A549 (cell line): ENCODE results near the gene RPS27A. TPM values are rescaled to one million over a fixed set of nuclear protein-coding genes. Genes with fewer than 3 reads are reported as not detected.

Experiments used
- ATAC-seq, 2 experiments: fragments of 200-7000 bp in 1 of 2; fragments of >200 bp in 1 of 2; cut with Nextera tagmentation in 1 of 2; cut with Tn5 transposase in 1 of 2; 3 replicates each; pipeline versions ENCODE4 v1.8.0 to v1.9.1; 2018 to 2020; ENCODE audit warnings: mild to moderate bottlenecking in 1 of 2, moderate library complexity in 1 of 2
- CTCF ChIA-PET: fragments of 300-600 bp; sonication (Branson Sonifier 250); formaldehyde crosslinking; extraction: SDS; loops from one replicate; lab custom pipeline; 2021; ENCODE audit warnings: antibody characterized with exemption, inconsistent platforms; lab: Yijun Ruan, JAX
- POLR2A ChIA-PET: fragments of 350-600 bp; formaldehyde crosslinking; extraction: SDS; loops from one replicate; lab custom pipeline; 2021; ENCODE audit warnings: antibody characterized with exemption, inconsistent platforms; lab: Yijun Ruan, JAX
- DNase-seq, 2 experiments: peaks; one replicate each; pipeline versions ENCODE4 v3.0.0 to v3.0.0-alpha.2; 2011 to 2016; ENCODE audit warnings: low read depth in 1 of 2, low spot score in 1 of 2
- FAIRE-seq: peaks from 2 replicates; lab custom pipeline; 2011; peaks lifted over from hg19 to GRCh38; lab: Jason Lieb, UNC
- H3K27ac ChIP-seq, 2 experiments: fragments of >200 bp; sonication (Bioruptor Twin); formaldehyde crosslinking; 3 replicates each; pipeline ENCODE4 v1.5.1; 2016 to 2017
- H3K4me1 ChIP-seq: fragments of >200 bp; sonication (Bioruptor Twin); formaldehyde crosslinking; 3 replicates; pipeline ENCODE4 v1.6.1; 2016
- H3K4me2 ChIP-seq: fragments of >200 bp; sonication (Bioruptor Twin); formaldehyde crosslinking; 3 replicates; pipeline ENCODE4 v1.6.1; 2016
- H3K4me3 ChIP-seq: fragments of >200 bp; sonication (Bioruptor Twin); formaldehyde crosslinking; 3 replicates; pipeline ENCODE4 v1.5.1; 2016
- H3K9me3 ChIP-seq: fragments of >200 bp; sonication (Bioruptor Twin); formaldehyde crosslinking; 3 replicates; pipeline ENCODE4 v1.6.1; 2016
- BCL3 ChIP-seq: fragments of >200 bp; sonication (Bioruptor Twin); formaldehyde crosslinking; IDR thresholded peaks from 3 replicates; pipeline ENCODE4 v1.6.1; 2016
- BHLHE40 ChIP-seq: IDR thresholded peaks from 2 replicates; pipeline ENCODE4 v1.6.1; 2012; ENCODE audit warnings: low read depth, low read length, inconsistent platforms
- CBX2 ChIP-seq: fragments of 200-600 bp; sonication (generic); IDR thresholded peaks from 2 replicates; pipeline ENCODE4 v1.6.1; 2016; ENCODE audit warnings: low read depth, mild to moderate bottlenecking, borderline replicate concordance
- CBX8 ChIP-seq: fragments of 200-600 bp; sonication (generic); IDR thresholded peaks from 2 replicates; pipeline ENCODE4 v1.6.1; 2016
- CTCF ChIP-seq: fragments of >200 bp; sonication (Bioruptor Twin); formaldehyde crosslinking; IDR thresholded peaks from 3 replicates; pipeline ENCODE4 v1.5.1; 2016
- FOSB ChIP-seq: fragments of 250-450 bp; sonication (Bioruptor Pico); IDR thresholded peaks from 2 replicates; pipeline ENCODE4 v1.5.0; 2020; ENCODE audit warnings: mild to moderate bottlenecking, moderate library complexity
- HDAC2 ChIP-seq: fragments of 200-600 bp; sonication (generic); IDR thresholded peaks from 2 replicates; pipeline ENCODE4 v1.6.1; 2016
- HOXA7 ChIP-seq: fragments of 250-450 bp; sonication (Bioruptor Pico); IDR thresholded peaks from 2 replicates; pipeline ENCODE4 v1.5.0; 2020; ENCODE audit warnings: mild to moderate bottlenecking, moderate library complexity
- JUN ChIP-seq, 2 experiments: fragments of >200 bp; sonication (Bioruptor Twin); formaldehyde crosslinking; IDR thresholded peaks; 2 replicates in 1 of 2; 3 replicates in 1 of 2; pipeline ENCODE4 v1.6.1; 2016 to 2017
- JUNB ChIP-seq: fragments of >200 bp; sonication (Bioruptor Twin); formaldehyde crosslinking; IDR thresholded peaks from 2 replicates; pipeline ENCODE4 v1.6.1; 2016
- MAZ ChIP-seq: fragments of 150-350 bp; IDR thresholded peaks from 2 replicates; pipeline ENCODE4 v1.6.1; 2014; ENCODE audit warnings: antibody characterized with exemption, low read depth, low read length, borderline replicate concordance
- NFE2L2 ChIP-seq: fragments of 150-350 bp; conservative IDR thresholded peaks from 2 replicates; pipeline ENCODE4 v1.6.1; 2014; ENCODE audit warnings: low read length
- NR3C1 ChIP-seq: fragments of >200 bp; sonication (Bioruptor Twin); formaldehyde crosslinking; IDR thresholded peaks from 3 replicates; pipeline ENCODE4 v1.6.1; 2017
- PHF8 ChIP-seq: fragments of 200-600 bp; sonication (generic); IDR thresholded peaks from 2 replicates; pipeline ENCODE4 v1.6.1; 2016; ENCODE audit warnings: low read depth, mild to moderate bottlenecking, antibody characterized with exemption, moderate library complexity, borderline replicate concordance
- RAD21 ChIP-seq, 2 experiments: fragments of >200 bp in 1 of 2; sonication (Bioruptor Twin) in 1 of 2; formaldehyde crosslinking in 1 of 2; IDR thresholded peaks in 1 of 2; conservative IDR thresholded peaks in 1 of 2; 2 replicates in 1 of 2; 3 replicates in 1 of 2; pipeline ENCODE4 v1.6.1; 2012 to 2018; ENCODE audit warnings: inconsistent platforms in 1 of 2
- RCOR1 ChIP-seq: fragments of 150-350 bp; IDR thresholded peaks from 2 replicates; pipeline ENCODE4 v1.6.1; 2014; ENCODE audit warnings: antibody characterized with exemption, low read length, low read depth
- REST ChIP-seq: fragments of 200-600 bp; sonication (generic); IDR thresholded peaks from 2 replicates; pipeline ENCODE4 v1.6.1; 2016; ENCODE audit warnings: antibody characterized with exemption, mild to moderate bottlenecking, moderate library complexity
- RFX5 ChIP-seq: fragments of 450-650 bp; IDR thresholded peaks from 2 replicates; pipeline ENCODE4 v1.7.1; 2014; ENCODE audit warnings: antibody characterized with exemption, mild to moderate bottlenecking, moderate library complexity
- RNF2 ChIP-seq: fragments of 200-600 bp; sonication (generic); IDR thresholded peaks from 2 replicates; pipeline ENCODE4 v1.6.1; 2016; ENCODE audit warnings: low read depth, mild to moderate bottlenecking, antibody characterized with exemption, moderate library complexity, borderline replicate concordance
- SREBF2 ChIP-seq: fragments of 450-650 bp; IDR thresholded peaks from 2 replicates; pipeline ENCODE4 v1.6.1; 2014; ENCODE audit warnings: mild to moderate bottlenecking, moderate library complexity
- ZC3H11A ChIP-seq: fragments of 450-650 bp; IDR thresholded peaks from 2 replicates; pipeline ENCODE4 v1.6.1; 2014; ENCODE audit warnings: antibody characterized with exemption, mild to moderate bottlenecking
- ZSCAN20 ChIP-seq: fragments of 250-450 bp; sonication (Bioruptor Pico); IDR thresholded peaks from 2 replicates; pipeline ENCODE4 v1.8.0; 2022; ENCODE audit warnings: mild to moderate bottlenecking, moderate library complexity
- WGBS: methylation state at CpG from one replicate; pipeline ENCODE4 v1.1.6; 2017; ENCODE audit errors: missing lambda C conversion rate; 5-methylcytosine and 5-hydroxymethylcytosine counted together
- polyA plus RNA-seq, 4 experiments: library from polyadenylated mRNA; depleted of rRNA in 3 of 4; stranded (reverse); fragments of >200 nt; fragmentation: RNase III in 1 of 4; extraction: RNeasy Plus Mini Kit Qiagen cat#74134 plus additional on column Dnase treatment in 1 of 4; gene quantifications; 2 replicates in 3 of 4; 3 replicates in 1 of 4; pipeline ENCODE4 v1.2.3, GENCODE V29; 2011 to 2017

Gene RPS27A
- polyA plus RNA-seq, 2 of the 4 experiments (the other 2 are of a cell fraction) = 2,882 to 3,746 TPM

- FAIRE-seq (no peak), ATAC-seq (no peak), DNase-seq (no peak)
- Histone ChIP-seq H3K27ac (no peak overlapping the region), H3K4me2 (no peak overlapping the region), H3K4me3 (no peak overlapping the region), H3K4me1 (no peaks in the 10 kb centered on the region), H3K9me3 (no peaks in the 10 kb centered on the region)
- ChIA-PET CTCF (interaction anchor here (0.8 to 3.3 kb wide), 4 partner anchors 10 to 28 kb away, joined by 3 to 13 read pairs (median 4); no protein-coding TSS in a partner anchor), POLR2A (no interaction called here)
- TF ChIP-seq RAD21 (conservative IDR thresholded peaks at IDR 0.05 in 1 of 2, IDR thresholded peaks at IDR 0.05 in 1 of 2) (no peak), RFX5 (no peak), SREBF2 (no peak), CBX2 (no peak), BCL3 (no peak), RNF2 (no peak), NFE2L2 (no peak), HDAC2 (no peak), NR3C1 (no peak), ZC3H11A (no peak), ZSCAN20 (CRISPR knock-in tag) (no peak), CBX8 (no peak), PHF8 (no peak), JUN (IDR thresholded peaks at IDR 0.05) (no peak), RCOR1 (no peak), MAZ (no peak), FOSB (no peak), REST (no peak), HOXA7 (CRISPR knock-in tag) (no peak), JUNB (no peak)
- WGBS = 71% methylated on average over 2 of the region's 2 CpGs
Observed at GRCh38 chr2:55196526-55196925, 36.0 kb upstream of the RPS27A start.

- CTCF ChIA-PET = no interaction called here
- WGBS = 57% methylated on average over 1 of the region's 1 CpG
- no peak for ATAC-seq
- DNase-seq = no peak
- no peak overlapping the region for H3K27ac ChIP-seq
- no peak overlapping the region for H3K4me2 ChIP-seq
- H3K4me1 ChIP-seq = no peaks in the 10 kb centered on the region
- no peak overlapping the region for H3K4me3 ChIP-seq
- no peaks in the 10 kb centered on the region for H3K9me3 ChIP-seq
- TF ChIP-seq HDAC2 = no peak
- TF ChIP-seq BHLHE40 = no peak
- TF ChIP-seq CTCF = no peak
- TF ChIP-seq REST = peak; percentile 67; the same call in 1 of the 2 replicates
- TF ChIP-seq, all 56 proteins: peak for 1
- POLR2A ChIA-PET = no interaction called here
- no peak for FAIRE-seq
Observed at GRCh38 chr2:55200416-55200815, 32.1 kb upstream of the RPS27A start.
